Prostate gland (tissue), 2 donors: ENCODE results near the gene TYRP1. TPM values are rescaled to one million over a fixed set of nuclear protein-coding genes. Genes with fewer than 3 reads are reported as not detected.

Source experiments
- DNase-seq: peaks from one replicate; pipeline ENCODE4 v3.0.0-alpha.2; 2019; ENCODE audit warnings: low spot score
- H3K27ac ChIP-seq, 2 donors: fragments of 200-600 bp; sonication (generic); 2 replicates each; pipeline ENCODE4 v1.5.1; 2017 to 2019
- H3K27me3 ChIP-seq: fragments of 200-600 bp; sonication (generic); replicated peaks from 2 replicates; pipeline ENCODE4 v1.5.1; 2019; ENCODE audit not compliant: insufficient read depth
- H3K36me3 ChIP-seq, 2 donors: fragments of 200-600 bp; sonication (generic); 1 replicate in 1 of 2; 2 replicates in 1 of 2; pipeline versions ENCODE4 v1.5.1 to v1.8.1; 2017 to 2019
- H3K4me1 ChIP-seq: fragments of 200-600 bp; sonication (generic); replicated peaks from 2 replicates; pipeline ENCODE4 v1.5.1; 2019
- H3K4me3 ChIP-seq, 2 donors: fragments of 200-600 bp; sonication (generic); 2 replicates each; pipeline ENCODE4 v1.5.1; 2017 to 2019
- H3K9me3 ChIP-seq: fragments of 200-600 bp; sonication (generic); 2 replicates; pipeline ENCODE4 v1.5.1; 2017
- POLR2A ChIP-seq: fragments of 450-650 bp; IDR thresholded peaks from one replicate; pipeline ENCODE4 v1.6.1; 2016; ENCODE audit warnings: antibody characterized with exemption, mild to moderate bottlenecking
- POLR2AphosphoS5 ChIP-seq: sonication (generic); formaldehyde crosslinking; IDR thresholded peaks from one replicate; pipeline ENCODE4 v1.6.1; 2017; ENCODE audit warnings: antibody characterized with exemption
- WGBS: methylation state at CpG from one replicate; pipeline ENCODE4 v1.1.5; 2018; 5-methylcytosine and 5-hydroxymethylcytosine counted together
- intact Hi-C: fragments of 100-400 bp; cut with DNase I; formaldehyde crosslinking; loops from one replicate; pipeline ENCODE4 v1.14.2; 2022
- total RNA-seq, 2 donors: library from RNA; depleted of rRNA; stranded (reverse); fragments of >200 nt; gene quantifications; one replicate each; pipeline ENCODE4 v1.1.0, GENCODE V29; 2016
- TF ChIP-seq, protein P1 (sequence below), 4 experiments: fragments of 200-600 bp in 2 of 4; fragments of 450-650 bp in 2 of 4; sonication (generic) in 2 of 4; IDR thresholded peaks; 1 replicate in 3 of 4; 2 replicates in 1 of 4; pipeline ENCODE4 v1.5.1; 2016 to 2019; ENCODE audit warnings: antibody characterized with exemption in 4 of 4, mild to moderate bottlenecking in 2 of 4, moderate library complexity in 2 of 4

The TYRP1 gene
- total RNA-seq, 2 donors from 2014 or later, result 0.80 TPM; not detected in 1

DNA sequence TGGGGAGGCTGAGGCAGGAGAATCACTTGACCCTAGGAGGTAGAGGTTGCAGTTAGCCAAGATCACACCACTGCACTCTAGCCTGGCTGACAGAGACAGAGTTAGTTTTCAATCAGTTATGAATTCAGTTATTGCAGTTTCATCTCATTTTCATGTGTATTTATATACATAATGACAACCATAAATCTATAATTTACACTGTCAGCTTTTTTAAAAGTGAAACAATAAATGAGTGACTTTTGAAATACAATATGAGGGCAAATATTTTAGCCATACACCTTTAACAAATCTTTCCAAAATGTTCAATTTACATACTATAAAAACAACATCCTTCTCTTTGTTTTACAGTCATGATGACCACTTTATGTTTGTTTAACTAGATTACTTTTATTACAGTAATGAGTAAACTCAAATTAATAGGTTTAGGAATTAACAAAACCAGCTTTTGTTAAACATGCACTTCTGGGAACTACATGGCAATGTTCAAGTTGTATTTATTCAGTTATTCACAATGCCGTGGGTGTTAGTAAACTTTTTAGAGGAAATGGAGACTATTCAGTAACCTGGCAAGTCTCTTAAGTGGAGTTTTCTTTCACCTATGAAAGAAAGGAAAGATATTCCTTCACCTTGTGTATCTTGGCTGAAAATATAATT is 12.7 kb downstream of the TYRP1 start:
- no peak for DNase-seq
- H3K36me3 ChIP-seq, result no peaks in the 10 kb centered on the region
- WGBS, result 18% methylated on average over 1 of the region's 1 CpG
- intact Hi-C loops, result no loop called here
- H3K4me3 ChIP-seq, result no peak overlapping the region
- H3K4me1 ChIP-seq, result no peaks in the 10 kb centered on the region
- no peak overlapping the region for H3K27ac ChIP-seq
- H3K27me3 ChIP-seq, result no peaks in the 10 kb centered on the region
- no peaks in the 10 kb centered on the region for H3K9me3 ChIP-seq
- TF ChIP-seq, protein P1, sequence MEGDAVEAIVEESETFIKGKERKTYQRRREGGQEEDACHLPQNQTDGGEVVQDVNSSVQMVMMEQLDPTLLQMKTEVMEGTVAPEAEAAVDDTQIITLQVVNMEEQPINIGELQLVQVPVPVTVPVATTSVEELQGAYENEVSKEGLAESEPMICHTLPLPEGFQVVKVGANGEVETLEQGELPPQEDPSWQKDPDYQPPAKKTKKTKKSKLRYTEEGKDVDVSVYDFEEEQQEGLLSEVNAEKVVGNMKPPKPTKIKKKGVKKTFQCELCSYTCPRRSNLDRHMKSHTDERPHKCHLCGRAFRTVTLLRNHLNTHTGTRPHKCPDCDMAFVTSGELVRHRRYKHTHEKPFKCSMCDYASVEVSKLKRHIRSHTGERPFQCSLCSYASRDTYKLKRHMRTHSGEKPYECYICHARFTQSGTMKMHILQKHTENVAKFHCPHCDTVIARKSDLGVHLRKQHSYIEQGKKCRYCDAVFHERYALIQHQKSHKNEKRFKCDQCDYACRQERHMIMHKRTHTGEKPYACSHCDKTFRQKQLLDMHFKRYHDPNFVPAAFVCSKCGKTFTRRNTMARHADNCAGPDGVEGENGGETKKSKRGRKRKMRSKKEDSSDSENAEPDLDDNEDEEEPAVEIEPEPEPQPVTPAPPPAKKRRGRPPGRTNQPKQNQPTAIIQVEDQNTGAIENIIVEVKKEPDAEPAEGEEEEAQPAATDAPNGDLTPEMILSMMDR (IDR thresholded peaks at IDR 0.05), result no peak
- no peak for TF ChIP-seq POLR2AphosphoS5
- no peak for TF ChIP-seq POLR2A

DNA sequence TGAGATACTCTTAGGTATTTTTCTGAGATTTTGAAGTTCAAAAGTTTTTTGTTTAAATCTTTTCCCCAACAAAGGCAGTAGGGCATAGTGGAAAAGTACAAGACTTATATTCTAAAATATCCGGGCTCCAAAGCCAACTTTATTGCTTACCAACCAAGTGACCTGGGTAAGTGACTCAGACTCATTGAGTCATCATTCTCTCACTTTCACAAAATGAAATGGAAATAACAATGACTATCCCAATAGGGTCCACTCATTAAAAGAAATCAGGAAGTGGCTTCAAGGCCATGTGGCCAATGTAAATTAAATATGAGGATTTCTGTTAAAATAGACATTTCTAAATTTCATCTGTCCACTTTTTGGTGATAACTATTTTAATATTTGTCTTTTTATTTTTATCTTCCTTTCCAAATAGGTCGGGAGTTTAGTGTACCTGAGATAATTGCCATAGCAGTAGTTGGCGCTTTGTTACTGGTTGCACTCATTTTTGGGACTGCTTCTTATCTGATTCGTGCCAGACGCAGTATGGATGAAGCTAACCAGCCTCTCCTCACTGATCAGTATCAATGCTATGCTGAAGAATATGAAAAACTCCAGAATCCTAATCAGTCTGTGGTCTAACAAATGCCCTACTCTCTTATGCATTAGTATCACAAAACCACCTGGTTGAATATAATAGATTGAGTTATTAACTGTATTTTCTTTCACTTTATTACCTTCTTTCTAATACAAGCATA is 15.5 kb downstream of the TYRP1 start:
- Histone ChIP-seq H3K36me3 (no peaks in the 10 kb centered on the region), H3K9me3 (no peaks in the 10 kb centered on the region), H3K27ac (no peak overlapping the region), H3K27me3 (no peaks in the 10 kb centered on the region), H3K4me1 (no peaks in the 10 kb centered on the region), H3K4me3 (no peak overlapping the region)
- intact Hi-C loops, result no loop called here
- 93% methylated on average over 5 of the region's 5 CpGs for WGBS
- TF ChIP-seq POLR2A (no peak), POLR2AphosphoS5 (no peak)
- TF ChIP-seq, protein P1 (IDR thresholded peaks at IDR 0.05), result no peak
- DNase-seq, result no peak

DNA sequence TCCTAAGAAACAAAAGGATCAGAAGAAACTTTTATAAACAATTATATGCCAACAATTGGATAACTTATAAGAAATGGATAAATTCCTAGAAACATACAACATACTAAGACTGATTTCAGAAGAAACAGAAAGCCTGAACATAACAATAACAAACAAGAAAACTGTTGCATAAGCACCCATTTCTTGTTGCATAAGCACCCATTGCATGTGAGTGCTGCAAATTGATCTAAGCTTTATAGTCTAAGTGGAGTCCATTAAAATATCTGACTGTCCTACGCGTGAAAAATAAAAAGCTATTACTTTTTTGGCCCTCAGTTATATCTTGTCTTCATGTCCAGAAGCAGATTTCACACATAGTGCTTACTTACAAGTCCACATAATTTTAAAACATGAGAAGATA is 19.3 kb downstream of the TYRP1 start:
- H3K27ac ChIP-seq, result no peak overlapping the region
- no peak for TF ChIP-seq POLR2A
- TF ChIP-seq POLR2AphosphoS5, result no peak
- TF ChIP-seq, protein P1 (IDR thresholded peaks at IDR 0.05), result no peak
- WGBS, result 90% methylated on average over 2 of the region's 2 CpGs

DNA sequence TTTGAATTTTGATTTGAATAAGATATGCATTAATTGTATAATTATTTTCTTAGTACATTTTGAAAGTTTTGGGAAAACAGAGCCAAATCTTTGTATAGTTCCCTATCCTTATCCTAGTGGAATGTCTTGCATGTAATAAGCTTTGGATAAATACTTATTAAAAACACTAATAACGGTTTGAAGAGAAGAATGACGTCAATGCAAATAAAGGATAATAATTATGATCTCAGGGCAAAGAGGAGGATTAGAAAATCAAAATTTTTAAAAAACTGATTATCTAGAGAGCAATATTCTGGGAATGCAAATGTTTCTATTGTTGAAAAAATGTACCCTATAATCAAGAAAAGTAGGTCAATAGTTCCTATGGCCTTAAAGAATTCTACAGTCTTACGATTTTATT is 22.1 kb downstream of the TYRP1 start:
- H3K9me3 ChIP-seq, result no peaks in the 10 kb centered on the region
- WGBS, result 90% methylated on average over 3 of the region's 3 CpGs
- DNase-seq, result no peak
- no peaks in the 10 kb centered on the region for H3K4me1 ChIP-seq
- H3K27ac ChIP-seq, result no peak overlapping the region
- H3K27me3 ChIP-seq, result no peaks in the 10 kb centered on the region
- intact Hi-C loops, result no loop called here
- H3K4me3 ChIP-seq, result no peak overlapping the region
- no peak for TF ChIP-seq POLR2AphosphoS5
- no peak for TF ChIP-seq POLR2A
- H3K36me3 ChIP-seq, result no peaks in the 10 kb centered on the region

More for the DNA sequence above, 19.3 kb downstream of the TYRP1 start:
- no peak overlapping the region for H3K4me3 ChIP-seq
- no peaks in the 10 kb centered on the region for H3K36me3 ChIP-seq
- no peak for DNase-seq
- no peaks in the 10 kb centered on the region for H3K4me1 ChIP-seq
- H3K27me3 ChIP-seq, result no peaks in the 10 kb centered on the region
- H3K9me3 ChIP-seq, result no peaks in the 10 kb centered on the region
- intact Hi-C loops, result no loop called here

DNA sequence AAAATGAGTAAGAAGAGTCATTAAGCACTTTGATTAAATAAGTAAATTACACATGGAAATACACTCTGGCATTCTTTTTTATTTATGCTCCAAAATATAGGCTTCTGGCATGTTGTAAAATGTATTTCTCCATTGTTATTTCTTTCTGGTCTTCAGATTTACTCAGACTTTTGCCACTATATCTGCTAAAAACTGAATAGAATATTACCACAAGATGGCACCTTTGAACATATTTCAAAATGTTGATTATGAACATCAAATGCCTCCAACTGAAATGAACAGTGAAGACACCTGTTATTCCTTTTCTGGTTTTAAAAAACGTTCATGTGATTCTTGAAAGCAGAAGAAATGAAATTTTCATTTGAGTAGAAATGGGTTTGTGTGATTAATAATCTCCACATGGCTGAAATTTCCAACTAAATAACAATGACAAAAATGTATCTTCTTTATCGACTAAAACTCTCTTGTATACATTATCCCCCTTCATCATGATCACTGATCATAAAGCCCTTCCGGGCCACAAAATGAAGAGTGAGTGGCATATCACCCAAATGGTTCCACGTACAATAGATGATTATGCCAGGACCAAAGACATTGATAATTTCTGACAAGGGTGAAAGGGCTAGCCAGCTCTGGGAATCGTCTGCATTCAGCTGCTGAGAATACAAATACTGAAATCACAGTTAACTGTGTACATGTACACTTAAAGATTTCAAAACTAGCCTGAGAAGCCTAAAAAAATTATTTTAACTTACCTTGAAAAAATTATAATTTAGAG is 23.8 kb downstream of the TYRP1 start:
- no peak for DNase-seq
- intact Hi-C loops, result no loop called here
- Histone ChIP-seq H3K4me1 (no peaks in the 10 kb centered on the region), H3K4me3 (no peak overlapping the region), H3K36me3 (no peaks in the 10 kb centered on the region), H3K27ac (no peak overlapping the region), H3K27me3 (no peaks in the 10 kb centered on the region), H3K9me3 (no peaks in the 10 kb centered on the region)
- WGBS, result 80% methylated on average over 5 of the region's 5 CpGs
- TF ChIP-seq POLR2AphosphoS5, result no peak
- TF ChIP-seq POLR2A, result no peak
- TF ChIP-seq, protein P1 (IDR thresholded peaks at IDR 0.05), result no peak
